Bronchial epithelial cell (primary cell): Measurements from ENCODE around the gene TRO. TPM values are rescaled to one million over a fixed set of nuclear protein-coding genes. Genes with fewer than 3 reads are reported as not detected.
A peak's percentile ranks its signal among the peaks of the same experiment; 100 is the strongest.

ENCODE experiments used
- DNase-seq: peaks from one replicate; pipeline ENCODE4 v3.0.0-alpha.2; 2010; ENCODE audit warnings: low read depth
- FAIRE-seq: peaks from 2 replicates; lab custom pipeline; 2011; peaks lifted over from hg19 to GRCh38; lab: Jason Lieb, UNC
- H3K27me3 ChIP-seq: 2 replicates; pipeline ENCODE4 v1.5.1; 2011; ENCODE audit warnings: low read length; ENCODE audit not compliant: control insufficient read depth, insufficient read depth
- H3K36me3 ChIP-seq: 2 replicates; pipeline ENCODE4 v1.5.1; 2011; ENCODE audit warnings: low read length; ENCODE audit not compliant: control insufficient read depth, insufficient read depth
- H3K4me3 ChIP-seq: 2 replicates; pipeline ENCODE4 v1.5.1; 2011; ENCODE audit warnings: mild to moderate bottlenecking, low read depth, low read length, control low read depth
- total RNA-seq: library from RNA; depleted of rRNA; stranded (reverse); fragments of >200 nt; gene quantifications from 2 replicates; pipeline ENCODE4 v1.2.1, GENCODE V29; 2014
- TF ChIP-seq, protein P1 (sequence below): IDR thresholded peaks from 2 replicates; pipeline ENCODE4 v1.5.1; 2011; ENCODE audit warnings: mild to moderate bottlenecking, moderate library complexity, low read length, control low read depth, inconsistent platforms; ENCODE audit not compliant: insufficient read depth, severe bottlenecking

TRO gene
- total RNA-seq, 1 donor from 2014 or later, result not detected

DNA sequence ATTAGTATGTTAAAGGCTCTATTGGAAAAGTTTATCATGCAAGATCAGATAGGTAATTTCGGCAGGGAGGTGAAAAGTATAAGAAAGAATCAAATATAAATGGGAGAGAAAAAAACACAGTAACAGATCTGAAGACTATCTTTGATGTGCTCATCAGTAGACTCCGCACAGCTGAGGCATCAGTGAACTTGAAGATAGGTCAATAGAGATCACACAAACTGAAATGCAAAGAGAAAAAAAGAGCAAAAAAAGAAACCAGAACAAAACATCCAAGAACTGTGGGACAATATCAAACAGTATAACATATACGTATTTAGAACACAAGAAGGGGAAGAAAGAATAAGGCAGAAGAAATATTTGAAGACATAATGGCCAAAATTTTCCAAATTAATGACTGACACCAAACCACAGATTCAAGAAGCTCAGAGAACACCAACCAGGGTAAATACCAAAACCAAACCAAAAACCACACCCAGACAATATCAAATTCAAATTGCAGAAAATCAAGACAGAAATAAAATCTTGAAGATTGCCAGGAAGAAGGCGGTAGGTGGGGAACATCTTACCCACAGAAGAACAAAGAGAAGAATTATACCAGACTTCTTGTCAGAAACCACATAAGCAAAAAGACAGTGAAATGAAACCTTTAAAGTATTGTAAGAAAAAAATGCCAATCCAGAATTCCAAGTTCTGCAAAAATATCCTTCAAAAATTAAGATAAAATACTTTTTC is 44.3 kb downstream of the TRO start:
- no peak overlapping the region for H3K4me3 ChIP-seq
- H3K36me3 ChIP-seq, result no peaks in the 10 kb centered on the region
- no peaks in the 10 kb centered on the region for H3K27me3 ChIP-seq
- TF ChIP-seq, protein P1, sequence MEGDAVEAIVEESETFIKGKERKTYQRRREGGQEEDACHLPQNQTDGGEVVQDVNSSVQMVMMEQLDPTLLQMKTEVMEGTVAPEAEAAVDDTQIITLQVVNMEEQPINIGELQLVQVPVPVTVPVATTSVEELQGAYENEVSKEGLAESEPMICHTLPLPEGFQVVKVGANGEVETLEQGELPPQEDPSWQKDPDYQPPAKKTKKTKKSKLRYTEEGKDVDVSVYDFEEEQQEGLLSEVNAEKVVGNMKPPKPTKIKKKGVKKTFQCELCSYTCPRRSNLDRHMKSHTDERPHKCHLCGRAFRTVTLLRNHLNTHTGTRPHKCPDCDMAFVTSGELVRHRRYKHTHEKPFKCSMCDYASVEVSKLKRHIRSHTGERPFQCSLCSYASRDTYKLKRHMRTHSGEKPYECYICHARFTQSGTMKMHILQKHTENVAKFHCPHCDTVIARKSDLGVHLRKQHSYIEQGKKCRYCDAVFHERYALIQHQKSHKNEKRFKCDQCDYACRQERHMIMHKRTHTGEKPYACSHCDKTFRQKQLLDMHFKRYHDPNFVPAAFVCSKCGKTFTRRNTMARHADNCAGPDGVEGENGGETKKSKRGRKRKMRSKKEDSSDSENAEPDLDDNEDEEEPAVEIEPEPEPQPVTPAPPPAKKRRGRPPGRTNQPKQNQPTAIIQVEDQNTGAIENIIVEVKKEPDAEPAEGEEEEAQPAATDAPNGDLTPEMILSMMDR, result no peak
- DNase-seq (no peak), FAIRE-seq (no peak)

DNA sequence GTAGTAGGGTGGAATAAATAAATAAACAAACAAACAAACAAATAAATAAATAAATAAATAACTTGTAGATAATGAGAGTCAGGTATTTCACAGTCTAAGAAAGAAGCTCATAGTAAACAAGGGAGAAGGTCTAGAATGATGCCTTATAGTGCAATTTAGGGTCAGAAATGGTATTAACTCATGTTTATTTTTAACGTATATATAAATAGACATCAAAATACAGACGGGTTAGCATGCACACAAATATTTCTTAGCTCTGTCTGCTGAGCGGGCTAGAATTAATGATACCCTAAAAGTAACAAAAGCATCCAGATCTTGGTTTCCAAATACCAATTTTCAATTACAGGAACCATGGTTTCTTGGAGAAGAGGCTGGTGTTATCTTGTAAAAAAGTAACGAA is 56.8 kb downstream of the TRO start:
- no peak for FAIRE-seq

DNA sequence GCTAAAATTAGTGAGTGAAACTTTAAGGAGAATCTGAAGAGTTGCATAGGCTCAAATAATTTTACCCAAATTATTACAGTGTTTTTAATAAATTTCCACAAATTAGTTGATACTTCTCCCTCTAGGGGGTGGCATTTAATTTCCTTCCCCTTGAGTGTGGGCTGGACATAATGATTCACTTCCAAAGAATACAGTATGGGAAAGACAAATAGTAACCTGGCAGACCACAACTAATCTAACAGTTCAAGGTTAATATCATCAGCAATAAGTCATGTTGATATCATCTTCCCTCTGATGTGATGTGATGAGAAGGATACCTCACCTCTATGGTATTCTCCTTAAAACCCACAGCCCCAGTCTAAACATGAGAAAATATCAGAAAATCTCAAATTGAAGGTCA is 57.8 kb downstream of the TRO start:
- no peak overlapping the region for H3K4me3 ChIP-seq
- DNase-seq, result peak; percentile 75
- no peak for FAIRE-seq
- TF ChIP-seq, protein P1, result no peak
- no peaks in the 10 kb centered on the region for H3K27me3 ChIP-seq
- no peaks in the 10 kb centered on the region for H3K36me3 ChIP-seq

More for the DNA sequence above, 56.8 kb downstream of the TRO start:
- no peak for DNase-seq
- Histone ChIP-seq H3K27me3 (no peaks in the 10 kb centered on the region), H3K4me3 (no peak overlapping the region), H3K36me3 (no peaks in the 10 kb centered on the region)
- TF ChIP-seq, protein P1, result no peak

DNA sequence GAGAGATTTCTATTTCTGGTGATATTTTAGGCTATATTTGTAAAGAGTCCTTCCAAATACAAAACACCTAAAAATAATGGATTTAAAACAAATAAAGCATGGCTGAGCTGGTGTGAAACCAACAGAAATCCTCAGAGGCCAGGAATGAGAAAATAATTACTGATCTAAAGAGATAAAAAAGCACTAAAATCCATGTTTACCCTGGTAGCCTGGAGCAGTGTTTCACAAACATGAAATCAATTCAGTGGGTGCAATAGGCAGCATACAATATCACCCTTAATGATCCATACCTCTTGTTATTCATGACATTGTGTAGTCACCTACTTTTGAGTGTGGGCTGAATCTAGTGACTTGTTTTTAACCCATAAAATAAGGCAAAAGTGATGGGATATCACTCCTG is 58.8 kb downstream of the TRO start:
- H3K27me3 ChIP-seq, result no peaks in the 10 kb centered on the region
- TF ChIP-seq, protein P1, result no peak
- no peak for FAIRE-seq
- no peaks in the 10 kb centered on the region for H3K36me3 ChIP-seq
- no peak for DNase-seq
- no peak overlapping the region for H3K4me3 ChIP-seq

DNA sequence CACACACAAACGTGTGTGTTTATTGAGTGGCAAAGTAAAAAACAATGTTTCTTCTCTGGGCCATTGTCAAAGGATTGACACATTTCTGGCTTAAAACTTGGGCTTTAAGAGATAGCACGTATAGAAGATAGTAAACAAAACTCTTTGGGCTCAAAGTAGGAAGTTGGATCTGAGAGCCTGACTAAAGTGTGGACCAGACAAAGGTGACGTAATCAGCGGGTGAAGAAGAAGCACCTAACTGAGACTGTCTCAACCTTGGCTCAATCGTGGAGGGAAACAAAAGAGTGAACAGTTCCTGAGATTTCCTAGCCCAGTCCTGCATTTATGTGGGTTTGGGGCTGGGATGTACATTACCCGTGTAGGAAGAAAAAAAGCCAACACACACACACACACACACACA is 59.7 kb downstream of the TRO start:
- DNase-seq (no peak), FAIRE-seq (no peak)
- no peak overlapping the region for H3K4me3 ChIP-seq
- no peaks in the 10 kb centered on the region for H3K27me3 ChIP-seq
- no peaks in the 10 kb centered on the region for H3K36me3 ChIP-seq
- TF ChIP-seq, protein P1, result no peak

Other genes with a start within 250 kb of the TRO start
- not detected in 2 replicates for gene ITIH6, start 122.6 kb upstream of the TRO start, total RNA-seq
- gene MAGED2, start 113.1 kb upstream of the TRO start, total RNA-seq, result 52.1 and 61.7 TPM in 2 replicates
- 0.13 and 0.26 TPM in 2 replicates for gene PFKFB1, start 73.4 kb downstream of the TRO start, total RNA-seq
- gene APEX2, start 79.5 kb downstream of the TRO start, total RNA-seq, result 7.1 and 14.3 TPM in 2 replicates
- not detected in 2 replicates for gene ALAS2, start 110.2 kb downstream of the TRO start, total RNA-seq
- gene PAGE2B, start 154.2 kb downstream of the TRO start, total RNA-seq, result not detected in 2 replicates
- not detected in 2 replicates for gene PAGE2, start 168.2 kb downstream of the TRO start, total RNA-seq